HG03469 (cell line): ENCODE results near the gene ARHGEF4.
"Not testable (repeated sequence)": the region's sequence is repeated elsewhere in the genome, so short reads cannot be mapped to it uniquely, and the experiment has no call there.

Source experiments
- ATAC-seq: cut with Tn5 transposase; IDR thresholded peaks from one replicate; pipeline ENCODE4 v1.9.1; 2021; ENCODE audit warnings: mild to moderate bottlenecking, moderate library complexity, moderate number of reproducible peaks; ENCODE audit not compliant: unreplicated experiment

ARHGEF4 gene

DNA sequence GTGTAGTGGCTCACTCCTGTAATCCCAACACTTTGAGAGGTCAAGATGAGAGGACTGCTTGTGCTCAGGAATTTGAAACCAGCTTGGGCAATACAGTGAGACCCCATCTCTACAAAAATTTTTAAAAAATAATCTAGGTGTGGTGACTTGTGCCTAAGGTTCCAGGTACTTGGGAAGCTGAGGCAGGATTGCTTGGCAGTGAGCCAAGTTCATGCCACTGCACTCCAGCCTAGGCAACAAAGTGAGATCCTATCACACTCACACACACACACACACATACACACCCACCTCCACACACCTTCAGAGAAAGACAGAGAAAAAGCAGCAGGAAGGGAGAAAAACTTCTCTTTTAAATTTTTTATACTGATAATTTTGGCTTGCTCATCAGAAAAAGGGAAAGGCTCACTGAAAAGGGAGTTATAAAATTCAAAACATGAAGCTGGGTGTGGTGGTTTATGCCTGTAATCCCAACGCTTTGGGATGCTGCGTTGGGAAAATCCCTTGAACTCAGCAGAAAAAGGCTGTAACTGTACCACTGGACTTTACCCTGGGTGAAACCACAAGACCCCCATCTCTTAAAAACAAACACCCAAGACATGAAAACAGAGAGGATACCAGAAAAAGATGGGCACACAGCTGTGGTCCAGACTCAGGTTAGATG lies 230.9 kb downstream of the ARHGEF4 start:
- ATAC-seq: no peak

DNA sequence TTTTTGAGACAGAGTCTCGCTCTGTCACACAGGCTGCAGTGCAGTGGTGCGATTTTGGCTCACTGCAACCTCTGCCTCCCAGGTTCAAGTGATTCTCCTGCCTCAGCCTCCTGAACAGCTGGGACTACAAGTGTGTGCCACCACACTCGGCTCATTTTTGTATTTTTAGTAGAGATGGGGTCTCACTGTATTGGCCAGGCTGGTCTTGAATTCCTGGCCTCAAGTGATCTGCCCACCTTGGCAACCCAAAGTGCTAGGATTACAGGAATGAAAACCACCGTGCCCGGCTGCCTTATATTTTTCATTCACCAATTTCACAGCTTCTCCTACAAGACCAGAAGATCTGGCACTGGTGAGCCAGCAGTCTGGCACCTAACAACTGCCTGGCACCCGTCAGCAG lies 231.5 kb downstream of the ARHGEF4 start:
- ATAC-seq: not testable (repeated sequence)

DNA sequence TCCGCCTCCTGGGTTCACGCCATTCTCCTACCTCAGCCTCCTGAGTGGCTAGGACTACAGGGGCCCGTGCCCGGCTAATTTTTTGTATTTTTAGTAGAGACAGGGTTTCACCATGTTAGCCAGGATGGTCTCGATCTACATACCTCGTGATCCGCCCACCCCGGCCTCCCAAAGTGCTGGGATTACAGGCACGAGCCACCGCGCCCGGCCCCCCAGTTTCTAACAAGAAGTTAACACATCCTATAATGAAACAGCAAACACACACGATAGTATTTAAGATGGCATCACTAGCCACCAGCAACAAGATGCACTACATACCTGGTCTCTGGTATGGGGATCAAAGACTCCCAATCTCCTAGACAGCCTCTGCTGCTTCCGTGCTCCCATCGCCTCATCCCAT lies 238.9 kb downstream of the ARHGEF4 start:
- not testable (repeated sequence) for ATAC-seq

DNA sequence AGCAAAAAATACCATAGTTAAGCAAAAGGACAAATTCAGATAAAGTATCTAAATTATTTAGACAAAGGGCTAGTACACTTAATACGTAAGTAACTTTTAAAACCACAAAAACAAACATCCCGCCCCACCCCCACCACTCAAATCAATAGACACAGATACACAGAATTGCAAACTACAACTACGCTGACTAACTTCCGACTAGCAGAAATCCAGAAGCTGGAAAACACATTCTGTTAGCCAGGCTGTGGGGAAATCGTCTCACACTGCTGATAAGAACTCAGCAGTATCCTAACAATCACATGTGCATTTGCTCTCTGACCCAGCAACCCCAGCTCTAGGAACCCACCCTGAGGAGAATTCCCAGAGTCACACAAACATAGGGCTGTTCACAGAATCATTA lies 240.0 kb downstream of the ARHGEF4 start:
- ATAC-seq: no peak

DNA sequence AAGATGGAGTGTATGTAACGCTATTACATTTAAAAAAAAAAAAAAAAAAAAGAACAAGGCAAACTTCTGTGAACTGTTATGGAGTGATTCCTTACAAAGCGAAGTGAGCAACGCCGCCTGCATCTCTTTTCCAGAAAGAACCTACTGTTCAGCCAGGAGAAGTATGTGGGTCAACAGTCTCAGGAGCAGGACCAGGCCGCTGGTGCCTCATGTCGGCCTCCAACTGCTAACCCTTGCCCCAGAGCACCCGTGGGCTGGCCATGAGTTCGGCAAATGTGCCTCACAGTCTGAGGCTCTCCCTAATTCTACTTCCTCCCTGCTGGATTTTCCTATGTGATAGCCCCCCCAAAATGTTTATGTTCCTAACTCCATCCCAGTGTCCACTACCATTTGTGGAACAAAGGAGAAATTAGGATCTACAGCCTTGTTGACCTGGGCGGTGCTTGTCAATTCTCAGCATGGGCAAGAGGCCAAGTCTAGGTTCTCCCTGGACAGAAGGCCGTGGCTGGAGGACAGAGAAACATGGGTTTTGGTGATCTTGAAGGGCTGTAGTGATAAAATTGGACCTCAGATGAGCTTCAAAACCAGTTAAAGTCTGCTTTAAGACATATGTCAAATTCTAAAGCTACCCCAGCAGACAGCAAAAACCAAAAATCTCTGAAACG lies 240.6 kb downstream of the ARHGEF4 start:
- no peak for ATAC-seq

DNA sequence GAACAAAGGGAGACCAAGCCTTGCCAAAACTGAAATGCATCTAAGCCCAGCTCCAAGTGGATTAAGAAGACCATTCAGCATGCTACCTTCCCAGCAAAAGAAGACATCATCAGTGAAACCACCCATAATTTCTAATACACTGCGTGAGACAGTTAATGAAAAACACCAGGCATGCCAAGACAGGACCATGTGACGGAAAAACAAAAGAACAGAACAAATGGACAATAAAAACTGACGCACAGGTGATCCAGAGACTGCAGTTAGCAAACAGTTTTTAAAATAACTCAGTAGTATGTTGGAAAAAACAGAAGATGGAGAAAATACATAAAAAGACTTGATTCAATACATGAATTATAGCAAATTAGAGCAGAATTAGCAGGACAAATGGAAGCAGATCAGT lies 241.3 kb downstream of the ARHGEF4 start:
- no peak for ATAC-seq

DNA sequence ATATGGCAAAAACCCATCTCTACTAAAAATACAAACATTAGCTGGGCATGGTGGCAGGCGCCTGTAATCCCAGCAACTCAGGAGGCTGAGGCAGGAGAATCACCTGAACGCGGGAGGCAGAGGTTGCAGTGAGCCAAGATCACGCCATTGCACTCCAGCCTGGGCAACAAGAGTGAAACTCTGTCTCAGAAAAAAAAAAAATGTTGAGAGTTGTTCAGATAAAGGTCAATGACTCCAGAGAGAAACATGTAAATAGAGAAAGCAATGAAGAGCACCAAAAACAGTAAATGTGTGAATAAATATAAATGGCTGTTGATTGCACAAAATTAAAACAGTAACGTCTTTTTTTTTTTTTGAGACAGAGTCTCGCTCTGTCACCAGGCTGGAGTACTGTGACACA lies 243.2 kb downstream of the ARHGEF4 start:
- ATAC-seq: not testable (repeated sequence)

DNA sequence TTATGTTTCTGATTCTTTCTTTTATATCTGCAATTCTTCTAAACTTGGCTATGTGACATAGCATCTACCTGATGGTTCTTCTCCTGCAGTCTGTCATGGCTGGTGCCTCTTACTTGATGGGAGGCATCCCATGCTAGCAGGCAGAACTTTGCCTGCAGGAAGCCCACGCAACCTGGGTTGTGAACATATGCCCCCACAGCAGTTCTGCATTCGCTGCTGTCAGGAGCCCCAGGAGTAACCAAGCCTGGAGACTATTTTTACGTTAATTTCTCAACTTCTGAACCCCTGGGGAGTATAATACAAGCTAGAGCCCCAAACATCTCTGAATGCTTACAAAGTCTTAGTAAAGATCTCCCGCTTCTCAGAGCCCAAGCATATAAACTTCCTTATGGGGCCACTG lies 244.5 kb downstream of the ARHGEF4 start:
- no peak for ATAC-seq

DNA sequence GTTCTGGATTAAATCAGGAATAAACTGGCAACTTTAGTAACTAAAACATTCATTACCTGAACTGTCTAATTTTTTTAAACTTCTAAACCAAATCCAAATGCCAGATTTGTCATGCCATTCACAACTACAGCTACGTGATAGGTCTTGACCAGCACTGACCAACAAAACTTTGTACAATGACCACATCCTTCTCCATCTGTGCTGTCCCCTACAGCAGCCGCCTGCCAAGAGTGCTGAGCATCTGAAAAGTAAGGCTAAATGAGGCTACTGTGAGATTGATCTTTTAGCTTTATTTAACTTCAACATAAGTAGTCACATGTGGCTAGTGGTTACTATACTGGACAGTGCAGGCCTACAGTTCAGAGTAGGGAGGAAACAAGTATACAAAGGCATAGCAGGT lies 248.9 kb downstream of the ARHGEF4 start:
- ATAC-seq: no peak

DNA sequence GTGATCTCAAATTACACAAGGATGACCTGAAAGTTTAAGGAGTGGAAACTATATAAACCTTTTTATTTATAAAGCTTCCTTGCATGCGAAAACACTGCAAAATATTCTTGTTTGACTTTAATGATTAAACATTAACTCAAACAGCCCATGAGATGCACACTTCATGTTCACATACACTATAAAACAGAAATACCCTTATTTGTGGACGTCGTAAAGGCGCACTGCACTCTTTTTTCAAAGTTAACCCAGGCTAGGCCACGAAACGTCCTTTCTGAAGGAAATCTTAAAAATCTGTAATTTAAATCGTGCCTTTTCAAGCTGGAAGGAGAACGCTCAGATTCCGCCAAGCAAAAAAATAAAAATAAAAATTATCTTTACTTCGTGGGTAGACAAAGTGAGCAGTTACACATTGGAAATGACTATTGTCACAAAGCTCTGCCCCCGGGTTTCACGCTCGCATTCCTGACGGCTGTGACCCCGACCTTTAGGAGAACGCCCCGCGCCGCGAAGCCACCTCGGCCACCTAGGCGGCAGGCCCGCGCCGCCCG lies 255.8 kb downstream of the ARHGEF4 start:
- no peak for ATAC-seq

DNA sequence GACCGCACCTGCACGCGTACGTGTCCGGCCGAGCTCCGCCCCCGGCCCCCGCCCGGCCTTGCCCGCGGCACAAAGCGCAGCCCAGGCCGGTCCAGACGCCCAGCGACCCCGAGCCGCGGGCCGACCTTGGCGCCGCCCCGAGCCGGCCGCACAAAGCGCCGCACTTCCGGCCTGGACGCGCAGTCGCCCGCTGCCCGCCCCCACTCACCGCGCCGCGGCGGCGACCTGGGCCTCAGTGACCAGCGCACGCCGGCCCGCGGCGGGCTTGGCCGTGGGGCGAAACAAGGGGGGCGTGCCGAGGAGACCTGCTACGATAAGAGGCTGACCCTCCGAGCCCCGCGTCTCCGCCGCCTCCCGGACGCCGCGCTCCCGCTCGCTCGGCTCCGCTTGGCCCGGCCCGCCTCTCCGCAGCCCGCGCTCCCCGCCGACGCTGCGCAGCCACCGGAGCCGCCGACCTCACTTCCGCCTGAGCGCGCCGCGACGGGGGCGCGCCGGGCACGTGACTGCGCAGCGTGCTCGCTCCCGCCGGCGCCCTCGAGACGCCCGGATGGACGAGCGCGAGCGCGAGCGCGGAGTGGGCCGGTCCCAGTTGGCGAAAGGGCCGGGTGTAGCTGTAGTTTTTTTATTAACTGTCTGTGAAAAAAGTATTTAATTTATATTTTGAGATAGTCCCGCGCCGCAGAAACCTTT lies 256.4 kb downstream of the ARHGEF4 start, which contains the start of gene FAM168B:
FAM168B (minus strand) TSS at position 455 of the 690 bp plus-strand sequence. CDS start 10,814 bp downstream, outside the sequence.
- ATAC-seq: peak; percentile 65

DNA sequence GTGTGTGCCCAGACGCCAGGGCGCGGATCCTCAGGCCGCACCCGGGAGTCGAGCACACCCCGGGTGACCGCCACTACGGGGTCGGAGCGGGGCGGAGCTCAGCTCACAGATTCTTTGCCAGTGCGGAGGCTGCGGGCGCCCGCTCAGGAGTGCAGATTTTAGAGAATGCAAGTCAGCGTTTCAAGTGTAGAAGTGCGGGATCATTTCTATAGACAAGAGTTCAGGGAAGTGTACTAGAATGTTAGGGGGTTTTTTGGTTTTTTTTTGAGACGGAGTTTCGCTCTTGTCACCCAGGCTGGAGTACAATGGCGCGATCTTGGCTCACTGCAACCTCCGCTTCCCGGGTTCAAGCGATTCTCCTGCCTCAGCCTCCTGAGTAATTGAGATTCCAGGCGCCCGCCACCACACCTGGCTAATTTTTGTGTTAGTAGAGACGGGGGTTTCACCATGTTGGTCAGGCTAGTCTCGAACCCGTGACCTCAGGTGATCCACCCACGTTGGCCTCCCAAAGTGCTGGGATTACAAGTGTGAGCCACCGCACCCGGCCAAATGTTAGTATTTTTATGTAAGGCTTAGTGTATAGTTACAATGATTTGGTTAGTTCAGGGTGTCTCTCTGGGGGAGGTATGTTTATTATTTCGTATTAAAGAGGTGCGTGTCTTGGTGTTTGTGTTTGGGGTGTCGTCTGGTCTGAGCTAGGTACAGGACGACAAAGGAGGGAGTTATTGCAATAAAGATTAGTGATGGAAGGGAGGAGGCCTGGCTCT lies 257.2 kb downstream of the ARHGEF4 start:
- peak; percentile 56 for ATAC-seq

DNA sequence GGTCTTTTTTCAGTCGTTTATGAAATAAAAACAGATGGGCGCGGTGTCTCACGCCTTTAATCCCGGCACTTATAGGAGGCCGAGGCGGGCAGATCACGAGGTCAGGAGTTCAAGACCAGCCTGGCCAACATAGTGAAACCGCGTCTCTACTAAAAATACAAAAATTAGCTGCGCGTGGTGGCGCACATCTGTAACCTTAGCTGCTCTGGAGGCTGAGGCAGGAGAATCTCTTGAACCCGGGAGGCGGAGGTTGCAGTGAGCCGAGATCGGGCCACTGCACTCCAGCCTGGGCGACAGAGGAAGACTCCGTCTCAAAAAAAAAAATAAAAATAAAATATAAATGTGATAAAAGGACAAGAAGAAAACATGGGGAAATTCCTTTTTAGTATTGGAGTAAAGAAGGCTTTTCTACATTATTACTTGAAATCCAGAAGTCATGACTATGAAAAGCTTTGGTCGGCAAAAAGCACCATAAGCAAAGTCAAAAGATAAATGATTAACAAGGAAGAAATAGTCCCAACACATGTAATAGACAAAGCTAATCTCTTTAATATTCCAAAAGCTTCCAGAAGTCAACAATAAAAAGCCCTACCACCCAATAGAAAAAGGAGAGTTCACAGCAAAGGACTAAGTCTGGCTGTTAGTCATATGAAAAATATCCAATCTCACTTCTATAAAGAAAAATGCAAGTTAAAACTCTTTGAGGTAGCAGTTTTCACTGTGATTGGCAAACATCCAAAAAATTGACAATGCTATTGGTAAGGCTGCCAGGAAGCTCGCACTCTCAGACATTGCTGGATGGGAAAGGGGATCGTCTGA lies 258.0 kb downstream of the ARHGEF4 start:
- ATAC-seq: no peak
